MG63 (cell line): Measurements from ENCODE around the gene TOX2. TPM values are rescaled to one million over a fixed set of nuclear protein-coding genes. Genes with fewer than 3 reads are reported as not detected.

Experiments
- DNase-seq: peaks from one replicate; pipeline ENCODE4 v3.0.0-alpha.2; 2020
- H3K27me3 ChIP-seq: fragments of 250-450 bp; sonication (Bioruptor Pico); 2 replicates; pipeline ENCODE4 v1.5.1; 2020; ENCODE audit warnings: mild to moderate bottlenecking, moderate library complexity
- H3K36me3 ChIP-seq: fragments of 250-450 bp; sonication (Bioruptor Pico); 2 replicates; pipeline ENCODE4 v1.5.1; 2020; ENCODE audit warnings: mild to moderate bottlenecking, moderate library complexity
- H3K4me3 ChIP-seq: fragments of 250-450 bp; sonication (Bioruptor Pico); 2 replicates; pipeline ENCODE4 v1.5.1; 2020; ENCODE audit warnings: mild to moderate bottlenecking, moderate library complexity
- H3K9me3 ChIP-seq: fragments of 250-450 bp; sonication (Bioruptor Pico); 2 replicates; pipeline ENCODE4 v1.5.1; 2020; ENCODE audit warnings: mild to moderate bottlenecking, moderate library complexity
- total RNA-seq: library from RNA; depleted of rRNA; stranded (reverse); fragments of >200 nt; shearing (Covaris generic); gene quantifications from 2 replicates; pipeline ENCODE4 v1.2.3, GENCODE V29; 2014; ENCODE audit warnings: low replicate concordance

Gene TOX2
- total RNA-seq, 1 experiment from 2014 or later: 0.89 TPM

DNA sequence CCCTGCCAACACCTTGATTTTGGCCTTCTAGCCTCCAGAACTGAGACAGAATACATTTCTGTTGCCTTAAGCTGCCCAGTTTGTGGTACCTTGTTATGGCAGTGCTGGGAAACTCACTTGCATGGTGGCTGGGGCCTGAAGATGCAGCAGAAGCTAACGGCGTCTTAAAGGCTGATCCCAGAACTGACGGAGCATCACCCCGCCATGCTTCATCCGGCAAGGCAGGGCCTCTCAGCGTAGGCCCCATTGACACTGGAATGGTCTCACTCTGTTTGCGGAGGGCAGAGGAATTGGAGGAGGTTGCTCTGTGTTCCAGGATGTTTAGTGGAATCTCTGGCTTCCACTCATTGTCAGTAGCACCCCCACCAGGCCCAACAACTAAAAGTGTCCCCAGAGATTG is 170.2 kb downstream of the TOX2 start:
- no peaks in the 10 kb centered on the region for H3K36me3 ChIP-seq
- no peaks in the 10 kb centered on the region for H3K9me3 ChIP-seq
- H3K27me3 ChIP-seq: no peaks in the 10 kb centered on the region
- no peak for DNase-seq
- H3K4me3 ChIP-seq: no peak overlapping the region

DNA sequence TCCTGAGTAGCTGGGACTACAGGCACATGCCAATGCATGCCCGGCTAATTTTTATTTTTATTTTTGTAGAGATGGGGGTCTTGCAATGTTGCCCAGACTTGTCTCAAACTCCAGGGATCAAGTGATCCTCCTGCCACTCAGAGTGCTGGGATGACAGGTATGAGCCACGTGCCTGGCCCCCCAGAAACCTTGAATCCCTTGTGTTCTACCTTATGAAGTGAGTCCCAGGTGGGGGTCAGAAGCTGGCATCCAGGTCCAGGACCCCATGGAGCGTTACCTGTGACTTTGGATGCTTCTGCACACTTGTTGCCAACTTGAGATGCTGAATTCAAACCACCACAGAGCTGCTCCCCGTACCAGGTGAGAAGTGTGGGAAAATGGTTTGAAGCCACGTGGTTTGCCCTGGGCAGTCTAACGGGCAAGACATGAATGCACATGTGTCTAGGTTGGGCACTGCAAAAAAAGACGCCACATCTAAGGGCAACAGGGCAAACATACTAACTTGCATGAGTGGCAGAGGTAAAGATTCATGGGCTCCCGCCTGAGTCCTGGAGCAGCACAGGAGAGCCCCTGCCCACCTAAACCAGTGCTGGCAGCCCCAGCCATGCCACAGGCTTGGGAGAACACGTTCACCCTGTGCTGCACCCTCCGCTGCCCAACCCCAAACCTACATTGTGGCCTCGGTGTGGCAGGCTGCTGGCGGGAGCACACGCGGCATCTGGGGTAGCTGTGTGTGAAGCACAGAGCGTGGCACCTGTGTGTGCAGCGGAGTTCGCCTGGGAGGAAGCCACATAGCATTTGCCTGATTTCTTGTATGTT is 171.2 kb downstream of the TOX2 start:
- no peaks in the 10 kb centered on the region for H3K36me3 ChIP-seq
- H3K27me3 ChIP-seq: no peaks in the 10 kb centered on the region
- no peak overlapping the region for H3K4me3 ChIP-seq
- no peaks in the 10 kb centered on the region for H3K9me3 ChIP-seq
- DNase-seq: no peak

DNA sequence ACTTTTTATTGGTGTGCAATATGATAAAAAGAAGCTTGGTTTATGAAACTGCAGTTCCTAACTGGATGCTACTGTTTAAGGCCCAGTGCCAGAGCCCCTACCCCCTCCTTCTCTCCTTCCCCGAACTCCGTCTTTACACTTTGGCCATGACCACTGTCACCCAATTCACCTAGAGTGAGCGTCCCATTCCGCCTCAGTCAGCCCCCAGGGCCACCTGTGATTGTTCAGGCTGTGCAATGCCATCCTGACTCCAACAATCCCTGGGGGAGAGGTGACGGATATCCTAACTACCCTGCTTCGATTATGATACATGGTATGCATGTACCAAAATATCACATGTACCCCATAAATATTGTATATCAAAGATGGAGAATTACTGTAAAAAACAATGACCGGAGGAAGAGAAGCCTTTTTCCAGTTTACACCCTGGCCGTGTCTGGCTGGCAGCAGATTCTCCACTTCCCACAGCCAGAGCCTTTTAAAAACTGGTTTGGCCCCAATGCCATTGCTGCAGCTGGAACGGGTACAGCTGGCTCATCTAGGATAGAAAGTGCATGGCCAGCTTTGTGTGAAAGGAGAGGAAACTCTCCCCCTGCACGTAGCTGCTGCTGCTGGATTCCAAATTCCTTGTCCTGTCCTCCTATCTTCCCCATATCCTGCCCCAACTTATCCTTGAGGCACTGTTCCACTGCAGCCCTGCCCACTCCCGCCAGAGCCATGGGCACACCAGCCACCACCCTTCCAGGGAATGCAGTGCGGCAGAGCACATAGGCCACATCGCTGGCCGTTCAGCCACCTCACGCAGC is 172.6 kb downstream of the TOX2 start:
- H3K27me3 ChIP-seq: no peaks in the 10 kb centered on the region
- no peak overlapping the region for H3K4me3 ChIP-seq
- peak; percentile 70 for DNase-seq
- no peaks in the 10 kb centered on the region for H3K9me3 ChIP-seq
- H3K36me3 ChIP-seq: no peaks in the 10 kb centered on the region

DNA sequence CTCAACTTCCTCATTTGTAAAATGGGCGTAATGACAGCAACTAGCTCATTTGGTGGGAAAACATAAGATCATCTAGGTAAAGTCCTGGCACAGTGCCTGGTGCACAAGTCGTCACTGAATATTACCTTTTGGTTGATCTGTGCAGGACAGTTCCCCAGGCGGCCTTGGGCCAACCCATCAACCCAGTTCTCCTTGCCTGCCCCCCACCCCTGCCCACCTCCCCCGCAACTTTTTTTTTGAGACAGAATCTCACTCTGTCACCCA is 173.1 kb downstream of the TOX2 start:
- H3K27me3 ChIP-seq: no peaks in the 10 kb centered on the region
- H3K36me3 ChIP-seq: no peaks in the 10 kb centered on the region
- no peaks in the 10 kb centered on the region for H3K9me3 ChIP-seq
- no peak overlapping the region for H3K4me3 ChIP-seq
- no peak for DNase-seq

DNA sequence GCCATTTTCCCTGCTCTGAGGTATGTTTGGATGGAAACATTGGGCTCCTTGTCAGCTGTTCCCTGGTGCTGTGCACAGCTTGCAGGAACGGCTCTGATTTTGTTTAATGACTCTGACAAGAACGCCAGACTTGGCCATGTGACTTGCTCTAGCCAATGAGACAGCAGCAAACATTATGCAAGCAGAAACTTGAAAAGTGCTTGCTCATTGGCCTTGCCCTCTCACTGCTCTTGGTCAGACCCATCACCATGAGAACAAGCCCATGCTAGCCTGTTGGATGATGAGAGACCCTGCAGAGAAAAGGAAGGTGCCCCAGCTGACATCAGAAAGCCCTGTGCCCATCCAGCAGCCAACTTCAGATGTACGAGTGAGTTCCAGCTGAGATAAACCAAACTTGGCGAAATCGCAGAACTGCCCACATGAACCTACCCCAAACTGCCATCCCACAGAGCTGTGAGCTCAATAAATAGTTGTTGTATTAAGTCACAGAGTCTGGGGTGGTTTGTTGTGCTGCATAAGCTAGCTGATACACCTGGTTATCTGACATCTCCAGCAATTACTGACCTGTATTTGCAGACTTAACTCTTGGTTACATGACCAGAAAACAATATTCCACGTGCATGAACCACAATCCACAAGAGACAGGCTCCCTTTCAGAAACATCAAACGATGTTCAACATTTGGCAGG is 175.5 kb downstream of the TOX2 start:
- Histone ChIP-seq H3K9me3 (no peaks in the 10 kb centered on the region), H3K4me3 (no peak overlapping the region), H3K36me3 (no peaks in the 10 kb centered on the region), H3K27me3 (no peaks in the 10 kb centered on the region)
- DNase-seq: peak; percentile 49

DNA sequence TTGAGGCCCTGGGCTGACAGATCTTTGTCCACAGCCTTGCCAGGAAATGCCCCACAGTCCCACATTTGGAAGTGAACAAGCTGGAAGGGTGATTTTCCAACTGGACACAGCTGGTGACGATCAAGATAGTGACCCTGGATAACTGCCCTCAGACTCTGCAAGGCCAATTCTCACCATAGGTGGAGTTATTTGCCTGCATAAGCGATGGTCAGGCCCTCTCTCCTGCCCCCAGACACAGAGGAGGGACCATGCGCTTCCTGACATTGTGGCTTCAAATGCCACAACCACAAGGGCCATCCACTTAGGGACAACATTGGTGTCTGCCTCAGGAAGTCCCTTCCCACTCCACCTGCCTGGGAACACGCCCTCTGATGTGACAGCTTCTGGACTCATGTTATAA is 176.4 kb downstream of the TOX2 start:
- H3K27me3 ChIP-seq: no peaks in the 10 kb centered on the region
- no peak for DNase-seq
- H3K9me3 ChIP-seq: no peaks in the 10 kb centered on the region
- no peak overlapping the region for H3K4me3 ChIP-seq
- H3K36me3 ChIP-seq: no peaks in the 10 kb centered on the region

DNA sequence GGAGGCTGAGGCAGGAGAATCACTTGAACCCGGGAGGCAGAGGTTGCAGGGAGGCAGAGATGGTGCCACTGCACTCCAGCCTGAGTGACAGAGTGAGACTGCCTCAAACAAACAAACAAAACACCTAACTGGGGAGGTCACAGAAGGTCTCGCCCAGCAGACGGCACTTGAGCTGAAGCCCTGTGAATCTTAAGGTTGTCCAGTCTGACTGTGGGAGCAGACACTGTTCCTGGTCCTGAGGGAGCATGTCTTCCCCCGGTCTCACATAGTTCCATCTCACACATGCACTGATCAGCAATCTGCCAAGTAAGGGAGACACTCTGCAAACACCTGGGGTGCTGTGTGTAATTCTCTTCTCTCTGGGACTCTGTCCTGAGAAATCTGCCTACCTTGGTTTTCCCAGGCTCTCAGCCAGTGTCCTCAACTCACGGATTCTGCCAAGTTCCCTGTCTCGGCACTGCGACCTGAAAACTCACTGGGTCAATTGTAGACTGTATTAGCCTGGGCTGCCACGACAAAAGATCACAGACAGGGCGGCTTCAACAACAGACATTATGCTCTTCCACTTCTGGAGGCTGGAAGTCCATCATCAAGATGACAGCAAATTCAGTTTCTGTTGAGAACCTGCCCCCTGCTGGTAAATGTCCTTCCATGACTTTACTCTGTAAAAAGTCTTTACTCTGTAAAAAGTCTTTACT is 178.0 kb downstream of the TOX2 start:
- Histone ChIP-seq H3K4me3 (no peak overlapping the region), H3K36me3 (no peaks in the 10 kb centered on the region), H3K9me3 (no peaks in the 10 kb centered on the region), H3K27me3 (no peaks in the 10 kb centered on the region)
- DNase-seq: no peak

DNA sequence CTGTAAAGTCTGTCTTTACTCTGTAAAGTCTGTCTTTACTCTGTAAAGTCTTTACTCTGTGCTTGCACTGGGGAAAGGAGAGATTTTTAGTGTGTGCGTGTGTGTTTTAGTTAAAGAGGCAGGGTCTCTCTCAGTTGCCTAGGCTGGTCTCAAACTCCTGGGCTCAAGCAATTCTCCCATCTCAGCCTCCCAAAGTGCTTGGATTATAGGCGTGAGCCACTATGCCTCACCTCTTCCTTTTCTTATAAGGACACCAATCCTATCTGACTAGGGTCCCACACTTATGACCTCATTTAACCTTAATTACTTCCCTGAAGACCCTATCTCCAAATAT is 178.6 kb downstream of the TOX2 start:
- H3K36me3 ChIP-seq: no peaks in the 10 kb centered on the region
- no peak overlapping the region for H3K4me3 ChIP-seq
- DNase-seq: no peak
- H3K27me3 ChIP-seq: no peaks in the 10 kb centered on the region
- H3K9me3 ChIP-seq: no peaks in the 10 kb centered on the region

DNA sequence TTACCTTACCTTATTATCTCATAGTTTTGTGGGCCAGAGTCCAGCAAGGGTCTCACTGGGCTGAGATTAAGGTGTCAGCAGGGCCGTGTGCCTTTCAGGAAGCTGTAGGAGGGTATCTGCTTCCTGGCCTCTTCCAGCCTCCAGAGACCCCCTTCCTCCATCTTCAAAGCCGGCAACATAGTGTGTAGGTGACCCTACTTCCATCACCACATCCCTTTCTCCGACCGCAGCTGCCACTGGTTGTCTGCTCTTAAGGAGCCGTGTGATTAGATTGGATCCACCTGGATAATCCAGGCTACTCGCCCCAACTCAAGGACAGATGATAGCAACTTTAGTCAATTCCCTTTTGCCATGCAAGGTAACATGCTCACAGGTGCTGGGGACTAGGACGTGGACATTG is 181.2 kb downstream of the TOX2 start:
- Histone ChIP-seq H3K4me3 (no peak overlapping the region), H3K9me3 (no peaks in the 10 kb centered on the region), H3K27me3 (no peaks in the 10 kb centered on the region), H3K36me3 (no peaks in the 10 kb centered on the region)
- DNase-seq: no peak

DNA sequence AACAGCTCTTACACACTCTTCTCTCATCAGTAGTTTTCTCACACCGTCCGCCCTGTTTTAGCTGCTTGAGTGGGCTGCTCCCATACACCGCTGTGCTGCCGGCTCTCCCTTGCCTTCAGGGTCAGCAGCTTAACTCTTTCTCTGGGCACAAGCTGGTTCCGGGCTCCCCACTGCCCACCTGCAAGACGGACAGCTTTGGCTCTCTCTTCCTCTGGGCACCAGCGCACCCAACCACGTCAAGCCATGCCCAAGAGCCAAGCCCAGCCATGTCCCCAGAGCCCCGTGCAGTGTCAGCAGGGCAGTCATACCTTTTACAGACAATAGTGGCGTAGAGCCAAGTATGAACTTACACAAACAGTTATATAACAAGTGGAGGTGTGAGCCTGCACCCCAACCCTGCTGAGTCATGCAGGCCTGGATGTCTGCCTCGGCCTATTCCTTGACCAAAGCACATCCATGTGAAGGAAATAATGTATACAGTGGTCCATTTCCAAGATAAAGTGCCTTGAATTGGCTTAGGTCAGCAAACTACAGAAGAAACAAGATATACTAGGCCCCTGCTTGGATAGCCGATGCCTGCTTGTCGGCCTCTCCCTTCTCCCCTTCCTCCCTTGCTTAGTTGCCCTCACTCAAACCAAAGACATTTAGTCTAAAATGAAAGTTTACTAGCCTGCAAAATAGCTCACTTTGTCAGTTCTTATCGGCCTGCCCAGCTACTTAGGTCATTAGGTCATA is 183.0 kb downstream of the TOX2 start:
- Histone ChIP-seq H3K27me3 (no peaks in the 10 kb centered on the region), H3K4me3 (no peak overlapping the region), H3K9me3 (no peaks in the 10 kb centered on the region; the same call in 1 of the 2 replicates), H3K36me3 (no peaks in the 10 kb centered on the region)
- peak; percentile 46 for DNase-seq

DNA sequence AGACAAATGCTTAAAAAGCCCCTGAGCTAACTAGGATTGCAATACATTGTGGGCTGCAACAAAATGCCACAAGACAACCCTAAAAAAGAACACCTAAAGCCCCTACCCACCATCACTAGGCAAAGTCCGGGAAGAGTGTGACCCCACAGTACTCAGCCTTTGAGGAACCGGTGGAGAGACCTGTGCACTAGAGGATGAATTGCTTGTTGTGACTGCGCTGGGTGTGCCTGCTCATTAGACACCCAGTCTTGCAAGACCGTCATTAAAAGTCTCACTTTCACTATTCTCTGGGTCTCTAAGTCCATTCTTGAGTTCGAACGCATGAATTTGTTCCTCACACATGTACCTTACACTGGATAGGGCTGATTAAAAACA is 183.6 kb downstream of the TOX2 start:
- Histone ChIP-seq H3K36me3 (no peaks in the 10 kb centered on the region), H3K9me3 (no peaks in the 10 kb centered on the region; the same call in 1 of the 2 replicates), H3K27me3 (no peaks in the 10 kb centered on the region), H3K4me3 (no peak overlapping the region)
- DNase-seq: no peak

DNA sequence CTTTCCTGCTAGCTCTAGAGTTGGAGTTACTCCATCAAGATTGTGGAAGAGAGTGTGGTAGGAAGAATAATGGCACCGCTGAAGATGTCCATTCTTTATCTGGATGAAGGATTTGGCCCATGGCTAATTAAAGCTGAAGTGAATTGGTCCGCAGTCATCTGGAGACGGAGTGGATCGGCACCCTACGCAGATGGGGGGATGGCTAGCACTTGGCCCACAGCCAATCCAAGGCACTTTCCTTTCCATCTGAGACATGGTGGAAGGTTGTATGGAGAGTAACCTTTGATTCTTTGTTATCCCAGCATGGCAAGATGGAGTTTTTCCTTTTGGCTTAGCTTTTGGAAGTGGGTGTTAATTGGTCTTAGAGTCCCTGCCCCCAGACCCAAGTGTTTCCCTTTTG is 184.0 kb downstream of the TOX2 start:
- DNase-seq: no peak
- Histone ChIP-seq H3K4me3 (no peak overlapping the region), H3K27me3 (peaks cover under 1% of the 10 kb centered on the region; the same call in 1 of the 2 replicates), H3K9me3 (no peaks in the 10 kb centered on the region; the same call in 1 of the 2 replicates), H3K36me3 (no peaks in the 10 kb centered on the region)

DNA sequence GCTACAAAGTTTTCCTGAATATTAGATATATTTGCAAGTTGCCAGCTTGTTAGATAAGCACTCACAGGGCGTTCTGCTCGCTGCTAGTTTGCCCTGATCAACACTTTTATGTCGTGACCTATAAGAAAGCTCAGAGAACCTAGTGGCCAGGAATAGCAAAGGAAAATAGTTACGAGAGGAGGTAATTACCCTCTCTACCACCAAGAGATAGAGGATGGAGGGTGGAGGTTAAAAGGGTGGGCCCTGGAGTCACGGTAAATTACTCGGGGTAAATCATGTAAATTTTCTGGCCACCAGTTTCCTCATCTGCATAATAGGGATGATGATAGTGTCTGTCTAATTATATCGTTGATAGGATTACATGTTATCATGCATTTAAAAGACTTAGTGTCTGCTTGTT is 185.2 kb downstream of the TOX2 start:
- no peaks in the 10 kb centered on the region for H3K36me3 ChIP-seq
- DNase-seq: no peak
- peaks cover 8% of the 10 kb centered on the region; the same call in 1 of the 2 replicates for H3K27me3 ChIP-seq
- no peaks in the 10 kb centered on the region; the same call in 1 of the 2 replicates for H3K9me3 ChIP-seq
- no peak overlapping the region for H3K4me3 ChIP-seq

DNA sequence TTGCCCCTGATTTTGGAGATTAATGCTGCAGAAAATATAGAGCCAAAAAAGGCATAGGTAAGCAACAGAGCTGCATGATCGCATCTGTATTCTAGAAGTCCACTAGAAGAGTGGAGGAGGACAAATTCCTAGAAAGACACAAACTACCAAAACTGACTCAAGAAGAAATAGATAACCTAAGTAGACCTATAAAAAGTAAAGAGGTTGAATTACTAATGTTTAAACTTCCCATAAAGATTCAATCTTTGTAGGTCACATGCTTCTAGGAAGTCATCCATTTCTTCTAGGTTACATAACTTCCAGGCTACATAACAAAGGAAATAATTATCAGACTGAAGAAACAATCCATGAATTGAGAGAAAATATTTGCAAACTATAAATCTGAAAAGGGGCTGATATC is 187.9 kb downstream of the TOX2 start:
- DNase-seq: no peak
- Histone ChIP-seq H3K36me3 (no peaks in the 10 kb centered on the region), H3K4me3 (no peak overlapping the region), H3K9me3 (peaks cover 4% of the 10 kb centered on the region; the same call in 1 of the 2 replicates), H3K27me3 (peaks cover 8% of the 10 kb centered on the region; the same call in 1 of the 2 replicates)

DNA sequence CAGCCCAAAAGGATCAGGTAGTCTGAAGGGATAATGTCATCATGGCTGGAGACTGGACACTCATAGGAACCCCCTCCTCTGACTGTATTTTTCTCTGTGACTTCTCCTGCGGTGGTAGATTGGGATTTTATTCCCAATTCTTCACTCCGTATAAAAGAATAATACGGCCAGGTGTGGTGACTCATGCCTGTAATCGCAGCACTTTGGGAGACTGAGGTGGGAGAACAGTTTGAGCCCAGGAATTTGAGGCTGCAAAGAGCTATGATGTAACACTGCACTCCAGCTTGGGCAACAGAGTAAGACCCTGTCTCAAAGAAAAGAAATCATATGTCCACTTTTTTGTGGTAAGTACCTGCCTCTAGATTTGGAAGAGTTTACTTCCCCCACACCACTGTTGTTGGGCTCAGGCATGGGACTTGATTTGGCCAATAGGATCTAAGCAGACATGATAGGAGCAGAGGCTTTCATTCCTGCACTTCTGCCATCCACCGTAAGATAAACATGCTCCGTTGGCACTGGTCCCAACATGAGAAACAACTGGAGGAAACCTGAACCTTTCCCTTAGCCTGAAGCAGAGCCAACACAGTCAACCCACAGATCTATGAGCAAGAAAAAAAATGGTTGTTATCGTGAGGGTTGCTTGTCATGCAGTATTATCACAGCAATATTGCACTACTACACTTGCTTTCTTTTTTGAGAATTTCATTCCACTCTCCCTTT is 190.3 kb downstream of the TOX2 start:
- peak; percentile 83 for DNase-seq
- H3K27me3 ChIP-seq: peaks cover 8% of the 10 kb centered on the region; the same call in 1 of the 2 replicates
- no peak overlapping the region for H3K4me3 ChIP-seq
- H3K9me3 ChIP-seq: peaks cover 17% of the 10 kb centered on the region
- no peaks in the 10 kb centered on the region for H3K36me3 ChIP-seq

DNA sequence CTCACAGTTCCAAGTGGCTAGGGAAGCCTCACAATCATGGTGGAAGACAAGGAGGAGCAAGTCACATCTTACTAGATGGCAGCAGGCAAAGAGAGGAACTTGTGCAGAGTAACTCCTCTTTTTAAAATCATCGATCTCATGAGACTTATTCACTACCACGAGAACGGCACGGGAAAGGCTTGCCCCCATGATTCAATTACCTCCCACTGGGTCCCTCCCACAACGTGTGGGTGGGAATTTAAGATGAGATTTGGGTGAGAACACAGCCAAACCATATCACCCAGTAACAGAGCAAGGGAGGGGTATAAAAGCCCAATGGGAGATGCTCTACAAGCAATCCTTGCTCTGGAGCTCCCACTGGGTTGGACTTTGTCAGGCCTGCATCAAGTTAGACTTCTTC is 192.0 kb downstream of the TOX2 start:
- DNase-seq: no peak
- H3K27me3 ChIP-seq: peaks cover 8% of the 10 kb centered on the region; the same call in 1 of the 2 replicates
- no peaks in the 10 kb centered on the region for H3K36me3 ChIP-seq
- peaks cover 17% of the 10 kb centered on the region for H3K9me3 ChIP-seq
- H3K4me3 ChIP-seq: no peak overlapping the region
